SK-N-MC (cell line): Measurements from ENCODE around the gene SVOPL.

Experiments used
- EZH2 ChIP-seq: fragments of 200-600 bp; sonication (generic); IDR thresholded peaks from one replicate; pipeline ENCODE4 v1.6.1; 2017; ENCODE audit warnings: antibody characterized with exemption
- FOXP2 ChIP-seq: optimal IDR thresholded peaks from 2 replicates; pipeline ENCODE3; 2011; ENCODE audit warnings: mild to moderate bottlenecking, moderate library complexity; ENCODE audit not compliant: insufficient read depth; ENCODE audit errors: extremely low read length, control extremely low read depth
- POLR2AphosphoS5 ChIP-seq: IDR thresholded peaks from 2 replicates; pipeline ENCODE4 v1.6.1; 2012; ENCODE audit warnings: mild to moderate bottlenecking, low read depth, low read length, borderline replicate concordance

DNA sequence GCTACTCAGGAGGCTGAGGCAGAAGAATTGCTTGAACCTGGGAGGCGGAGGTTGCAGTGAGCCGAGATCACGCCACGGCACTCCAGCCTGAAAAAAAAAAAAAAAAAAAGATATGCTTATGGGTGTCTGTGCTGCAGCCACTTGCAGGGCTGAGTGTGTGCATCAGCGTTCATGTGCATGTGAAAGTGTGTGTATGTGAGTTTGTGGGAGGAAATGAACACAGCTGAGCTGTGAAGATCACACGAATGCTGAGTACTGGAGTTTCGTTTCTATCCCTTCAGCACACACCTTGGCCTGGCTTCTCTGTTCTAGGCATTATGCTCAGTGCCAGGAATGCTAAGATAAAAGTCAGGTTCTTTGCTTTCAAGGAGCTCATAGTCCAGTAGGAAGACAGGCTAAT is 12.0 kb upstream of the SVOPL start:
- TF ChIP-seq POLR2AphosphoS5: no peak
- no peak for TF ChIP-seq EZH2
- no peak for TF ChIP-seq FOXP2
